ENCODE results near the gene SIM1.

GRCh38 chr6:100464162-100464851 is 414 bp downstream of the SIM1 start:
- TF ChIP-seq NFIC (IDR thresholded peaks at IDR 0.05) (no peak), CREB1 (IDR thresholded peaks at IDR 0.05; ENCODE audit: low read depth) (no peak), EP300 (IDR thresholded peaks at IDR 0.05; ENCODE audit: borderline replicate concordance) (no peak), TAF1 (IDR thresholded peaks at IDR 0.05; ENCODE audit: low read depth) (no peak), RAD21 (IDR thresholded peaks at IDR 0.05; ENCODE audit: low read depth) (no peak), YY1 (IDR thresholded peaks at IDR 0.05; ENCODE audit: low read depth) (no peak), CEBPB (IDR thresholded peaks at IDR 0.05) (no peak), EGR1 (IDR thresholded peaks at IDR 0.05) (no peak), FOXM1 (IDR thresholded peaks at IDR 0.05; ENCODE audit: borderline replicate concordance, low read depth) (no peak), USF1 (IDR thresholded peaks at IDR 0.05) (no peak), ZBTB7A (IDR thresholded peaks at IDR 0.05; ENCODE audit: low read depth) (no peak)
- TF ChIP-seq, protein P1, sequence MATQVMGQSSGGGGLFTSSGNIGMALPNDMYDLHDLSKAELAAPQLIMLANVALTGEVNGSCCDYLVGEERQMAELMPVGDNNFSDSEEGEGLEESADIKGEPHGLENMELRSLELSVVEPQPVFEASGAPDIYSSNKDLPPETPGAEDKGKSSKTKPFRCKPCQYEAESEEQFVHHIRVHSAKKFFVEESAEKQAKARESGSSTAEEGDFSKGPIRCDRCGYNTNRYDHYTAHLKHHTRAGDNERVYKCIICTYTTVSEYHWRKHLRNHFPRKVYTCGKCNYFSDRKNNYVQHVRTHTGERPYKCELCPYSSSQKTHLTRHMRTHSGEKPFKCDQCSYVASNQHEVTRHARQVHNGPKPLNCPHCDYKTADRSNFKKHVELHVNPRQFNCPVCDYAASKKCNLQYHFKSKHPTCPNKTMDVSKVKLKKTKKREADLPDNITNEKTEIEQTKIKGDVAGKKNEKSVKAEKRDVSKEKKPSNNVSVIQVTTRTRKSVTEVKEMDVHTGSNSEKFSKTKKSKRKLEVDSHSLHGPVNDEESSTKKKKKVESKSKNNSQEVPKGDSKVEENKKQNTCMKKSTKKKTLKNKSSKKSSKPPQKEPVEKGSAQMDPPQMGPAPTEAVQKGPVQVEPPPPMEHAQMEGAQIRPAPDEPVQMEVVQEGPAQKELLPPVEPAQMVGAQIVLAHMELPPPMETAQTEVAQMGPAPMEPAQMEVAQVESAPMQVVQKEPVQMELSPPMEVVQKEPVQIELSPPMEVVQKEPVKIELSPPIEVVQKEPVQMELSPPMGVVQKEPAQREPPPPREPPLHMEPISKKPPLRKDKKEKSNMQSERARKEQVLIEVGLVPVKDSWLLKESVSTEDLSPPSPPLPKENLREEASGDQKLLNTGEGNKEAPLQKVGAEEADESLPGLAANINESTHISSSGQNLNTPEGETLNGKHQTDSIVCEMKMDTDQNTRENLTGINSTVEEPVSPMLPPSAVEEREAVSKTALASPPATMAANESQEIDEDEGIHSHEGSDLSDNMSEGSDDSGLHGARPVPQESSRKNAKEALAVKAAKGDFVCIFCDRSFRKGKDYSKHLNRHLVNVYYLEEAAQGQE (IDR thresholded peaks at IDR 0.05; ENCODE audit: low read depth) = no peak
